ENCODE measurements around the gene ATG2A. TPM values are rescaled to one million over a fixed set of nuclear protein-coding genes. Genes with fewer than 3 reads are reported as not detected.

Gene ATG2A
- polyA plus RNA-seq, 2 donors = 10.4 to 11.4 TPM

DNA sequence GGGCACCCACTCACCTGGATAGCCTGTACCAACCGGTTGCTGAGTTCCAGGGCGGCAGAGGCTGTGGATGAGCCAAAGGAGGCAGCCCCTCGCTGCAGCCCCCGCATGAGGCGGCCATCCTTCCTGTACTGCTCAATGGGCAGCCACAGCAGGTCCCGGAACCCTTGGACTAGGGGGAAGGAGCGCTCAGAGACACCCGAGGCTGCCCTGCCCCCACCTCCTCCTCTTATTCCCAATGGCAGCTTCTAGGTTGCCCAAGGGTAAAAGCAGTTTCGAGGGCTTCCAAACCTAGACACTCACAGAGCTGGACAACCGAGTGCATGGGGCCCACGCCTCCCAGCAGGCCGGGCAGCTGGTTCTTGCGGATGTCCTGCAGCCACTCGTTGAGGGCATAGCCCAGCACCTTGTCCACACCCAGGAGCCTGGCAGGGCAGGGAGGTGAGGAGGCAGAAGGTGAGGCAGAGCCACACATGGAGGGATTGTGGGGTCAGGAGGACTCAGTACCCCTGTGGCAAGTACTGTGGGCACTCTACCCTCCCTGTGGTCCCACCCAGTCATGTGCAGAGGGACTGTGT lies 20.5 kb downstream of the ATG2A start:
- H3K4me3 ChIP-seq (ENCODE audit: low read depth in 1 of 2, low read length in 2 of 2) = no peak overlapping the region
- H3K36me3 ChIP-seq (ENCODE audit: control insufficient read depth in 2 of 2, insufficient read depth in 2 of 2, low read length in 1 of 2) = peaks cover 9 to 52% of the 10 kb centered on the region in 2 donors
- no peak overlapping the region for H3K27ac ChIP-seq (ENCODE audit: low read depth in 2 of 2, low read length in 1 of 2)
- H3K9me3 ChIP-seq (ENCODE audit: control insufficient read depth in 2 of 2, insufficient read depth in 1 of 2, low read depth in 1 of 2, low read length in 1 of 2) = no peaks in the 10 kb centered on the region
- 83 to 85% methylated on average over 14 of the region's 14 CpGs for WGBS, 2 donors
- H3K4me1 ChIP-seq (ENCODE audit: control insufficient read depth in 2 of 2, insufficient read depth in 2 of 2, low read length in 1 of 2) = peaks cover 0 to 7% of the 10 kb centered on the region in 2 donors
- H3K27me3 ChIP-seq (ENCODE audit: control insufficient read depth in 1 of 2, insufficient read depth in 2 of 2, low read length in 2 of 2) = no peaks in the 10 kb centered on the region

DNA sequence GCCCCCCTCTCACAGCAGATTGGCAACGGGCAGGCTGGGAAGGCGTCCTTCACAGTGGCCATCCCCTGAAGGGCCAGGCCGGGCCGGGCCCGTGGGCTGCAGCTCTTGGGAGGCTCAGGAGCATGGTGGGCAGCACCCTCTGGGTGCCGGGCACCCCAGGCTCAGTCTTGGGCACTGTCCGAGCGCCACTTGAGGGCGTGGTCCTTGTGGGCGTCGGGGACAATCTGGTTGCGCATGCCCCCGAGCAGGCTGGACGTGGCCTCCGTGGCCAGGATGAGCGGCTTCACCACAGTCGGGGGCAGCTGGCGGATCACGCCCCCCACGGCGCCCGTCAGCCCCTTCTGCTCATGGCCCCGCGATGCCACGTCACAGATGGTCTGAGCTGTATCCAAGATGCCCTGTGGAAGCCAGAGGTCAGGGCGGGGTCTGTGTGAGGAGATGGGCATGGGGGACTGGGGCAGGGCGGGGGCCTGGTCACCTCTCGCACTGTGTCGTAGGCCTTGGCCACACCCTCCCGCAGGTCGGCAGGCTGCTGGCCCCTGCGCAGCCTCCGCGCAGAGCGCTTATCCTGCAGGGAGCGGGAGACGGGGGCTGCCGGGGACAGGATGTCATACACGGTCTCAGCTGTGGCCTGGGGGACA lies 22.1 kb downstream of the ATG2A start:
- peaks cover 5 to 44% of the 10 kb centered on the region in 2 donors for H3K36me3 ChIP-seq (ENCODE audit: control insufficient read depth in 2 of 2, insufficient read depth in 2 of 2, low read length in 1 of 2)
- no peak overlapping the region for H3K4me3 ChIP-seq (ENCODE audit: low read depth in 1 of 2, low read length in 2 of 2)
- H3K9me3 ChIP-seq (ENCODE audit: control insufficient read depth in 2 of 2, insufficient read depth in 1 of 2, low read depth in 1 of 2, low read length in 1 of 2) = no peaks in the 10 kb centered on the region
- WGBS, 2 donors = 82 to 83% methylated on average over 27 to 39 of the region's 39 CpGs
- peaks cover 0 to 2% of the 10 kb centered on the region in 2 donors for H3K4me1 ChIP-seq (ENCODE audit: control insufficient read depth in 2 of 2, insufficient read depth in 2 of 2, low read length in 1 of 2)
- H3K27me3 ChIP-seq (ENCODE audit: control insufficient read depth in 1 of 2, insufficient read depth in 2 of 2, low read length in 2 of 2) = no peaks in the 10 kb centered on the region
- no peak overlapping the region for H3K27ac ChIP-seq (ENCODE audit: low read depth in 2 of 2, low read length in 1 of 2)

DNA sequence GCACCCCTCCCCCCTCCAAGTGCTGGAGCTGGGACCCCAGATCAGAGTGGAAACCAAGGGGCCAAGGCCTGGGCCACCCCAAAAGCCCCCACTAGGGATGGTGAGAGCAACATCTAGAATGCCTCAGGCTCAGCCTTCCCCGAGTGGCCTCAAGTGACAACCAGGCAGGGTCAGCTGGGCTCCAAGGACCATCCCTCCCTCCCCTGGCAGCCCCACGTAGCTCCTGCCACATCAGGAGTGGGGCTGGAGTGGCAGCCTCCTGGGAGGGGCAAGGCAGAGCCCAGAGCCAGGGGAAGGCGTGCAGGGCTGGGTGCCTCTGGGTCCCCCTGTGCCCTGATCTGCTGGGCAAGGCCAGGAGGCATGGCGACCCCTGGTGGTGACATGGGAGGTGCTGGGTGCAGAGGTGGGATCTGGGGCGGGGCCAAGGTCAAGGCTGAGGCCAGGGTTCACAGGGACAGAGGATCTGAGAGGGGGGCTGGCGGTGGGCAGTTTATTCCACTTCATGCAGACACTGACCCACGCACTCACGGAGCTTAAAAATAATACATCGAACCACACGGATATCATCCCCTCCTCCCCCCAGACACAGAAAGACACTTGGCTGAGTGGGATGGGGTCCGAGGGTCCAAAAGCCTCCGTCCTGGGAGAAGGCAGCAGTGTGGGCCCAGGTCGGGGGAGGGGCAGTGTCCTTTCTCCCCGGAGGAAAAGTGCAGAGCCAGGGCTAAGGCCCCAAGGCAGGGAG lies 22.8 kb downstream of the ATG2A start:
- H3K4me3 ChIP-seq (ENCODE audit: low read depth in 1 of 2, low read length in 2 of 2) = no peak overlapping the region
- 38 to 43% methylated on average over 14 of the region's 14 CpGs for WGBS, 2 donors
- peaks cover 4 to 41% of the 10 kb centered on the region in 2 donors for H3K36me3 ChIP-seq (ENCODE audit: control insufficient read depth in 2 of 2, insufficient read depth in 2 of 2, low read length in 1 of 2)
- H3K27ac ChIP-seq (ENCODE audit: low read depth in 2 of 2, low read length in 1 of 2) = no peak overlapping the region
- H3K4me1 ChIP-seq (ENCODE audit: control insufficient read depth in 2 of 2, insufficient read depth in 2 of 2, low read length in 1 of 2) = peaks cover 0 to 2% of the 10 kb centered on the region in 2 donors
- no peaks in the 10 kb centered on the region for H3K27me3 ChIP-seq (ENCODE audit: control insufficient read depth in 1 of 2, insufficient read depth in 2 of 2, low read length in 2 of 2)
- H3K9me3 ChIP-seq (ENCODE audit: control insufficient read depth in 2 of 2, insufficient read depth in 1 of 2, low read depth in 1 of 2, low read length in 1 of 2) = no peaks in the 10 kb centered on the region

DNA sequence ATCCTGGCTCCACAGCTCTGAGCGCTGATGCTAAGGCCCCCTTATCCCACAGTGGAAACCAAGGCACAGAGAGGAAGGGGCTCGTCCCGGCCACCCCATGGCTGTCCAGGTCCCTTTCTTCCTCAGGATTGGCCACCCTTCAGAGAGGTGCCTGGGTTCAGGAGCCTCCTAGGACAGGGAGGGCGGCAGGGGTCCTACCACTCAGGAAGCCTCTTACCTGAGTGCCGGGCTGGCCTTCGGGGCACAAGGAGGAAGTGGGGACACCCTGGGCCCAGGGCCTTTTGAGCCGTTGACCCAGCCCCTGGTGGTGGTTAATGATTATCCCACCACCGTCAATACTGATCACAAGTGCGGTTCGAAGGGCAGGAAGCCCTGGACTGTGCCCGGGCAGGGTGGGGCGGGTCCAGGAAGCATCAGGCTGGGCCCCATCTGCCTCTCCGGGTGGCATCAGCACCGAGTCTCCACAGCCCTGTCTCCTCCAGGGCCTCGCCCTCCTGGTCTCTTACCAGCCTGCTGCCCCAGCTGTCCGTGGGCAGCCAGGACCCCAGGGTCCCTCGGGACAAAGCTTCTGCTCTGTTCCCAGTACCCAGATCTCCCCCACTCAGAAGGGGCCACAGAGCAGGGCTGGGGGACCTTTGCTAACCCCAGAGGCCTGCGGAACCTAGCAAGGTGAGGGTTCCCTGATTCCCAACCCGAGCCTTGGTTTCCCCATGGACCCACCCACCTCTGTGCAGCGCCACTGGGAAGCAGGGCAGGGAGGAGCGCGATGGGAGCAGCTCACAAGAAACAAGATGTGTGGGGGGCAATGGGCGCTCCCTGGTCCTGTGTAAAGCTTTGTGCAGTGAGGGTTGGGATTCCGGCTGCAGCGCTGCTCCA lies 23.6 kb downstream of the ATG2A start:
- no peak overlapping the region for H3K27ac ChIP-seq (ENCODE audit: low read depth in 2 of 2, low read length in 1 of 2)
- peaks cover 0 to 2% of the 10 kb centered on the region in 2 donors for H3K4me1 ChIP-seq (ENCODE audit: control insufficient read depth in 2 of 2, insufficient read depth in 2 of 2, low read length in 1 of 2)
- 67 to 73% methylated on average over 25 of the region's 25 CpGs for WGBS, 2 donors
- no peaks in the 10 kb centered on the region for H3K27me3 ChIP-seq (ENCODE audit: control insufficient read depth in 1 of 2, insufficient read depth in 2 of 2, low read length in 2 of 2)
- peaks cover 2 to 37% of the 10 kb centered on the region in 2 donors for H3K36me3 ChIP-seq (ENCODE audit: control insufficient read depth in 2 of 2, insufficient read depth in 2 of 2, low read length in 1 of 2)
- H3K9me3 ChIP-seq (ENCODE audit: control insufficient read depth in 2 of 2, insufficient read depth in 1 of 2, low read depth in 1 of 2, low read length in 1 of 2) = no peaks in the 10 kb centered on the region
- no peak overlapping the region for H3K4me3 ChIP-seq (ENCODE audit: low read depth in 1 of 2, low read length in 2 of 2)

DNA sequence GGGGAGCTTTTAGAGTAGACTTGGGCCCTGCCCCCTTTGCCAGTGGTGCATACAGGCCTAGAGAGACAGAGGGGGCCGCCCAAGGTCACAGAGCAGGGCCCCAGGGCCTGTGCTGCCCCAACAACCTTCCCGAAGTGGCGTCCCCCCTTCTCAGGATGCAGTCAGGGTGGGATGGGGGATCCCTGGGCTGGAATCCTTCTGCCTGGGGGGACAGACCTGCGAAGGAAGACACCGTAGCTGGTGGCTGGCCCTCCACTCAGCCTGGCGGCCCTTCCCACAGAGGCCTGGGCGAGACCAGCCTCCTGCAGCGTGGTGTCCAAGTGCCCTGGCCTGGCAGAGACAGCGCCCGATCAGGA lies 24.2 kb downstream of the ATG2A start:
- Histone ChIP-seq H3K4me3 (ENCODE audit: low read depth in 1 of 2, low read length in 2 of 2) (no peak overlapping the region), H3K27me3 (ENCODE audit: control insufficient read depth in 1 of 2, insufficient read depth in 2 of 2, low read length in 2 of 2) (no peaks in the 10 kb centered on the region), H3K27ac (ENCODE audit: low read depth in 2 of 2, low read length in 1 of 2) (no peak overlapping the region), H3K36me3 (ENCODE audit: control insufficient read depth in 2 of 2, insufficient read depth in 2 of 2, low read length in 1 of 2) (peaks cover 0 to 31% of the 10 kb centered on the region in 2 donors), H3K4me1 (ENCODE audit: control insufficient read depth in 2 of 2, insufficient read depth in 2 of 2, low read length in 1 of 2) (peaks cover 0 to 4% of the 10 kb centered on the region in 2 donors), H3K9me3 (ENCODE audit: control insufficient read depth in 2 of 2, insufficient read depth in 1 of 2, low read depth in 1 of 2, low read length in 1 of 2) (no peaks in the 10 kb centered on the region)
- 74 to 85% methylated on average over 10 of the region's 10 CpGs for WGBS, 2 donors

DNA sequence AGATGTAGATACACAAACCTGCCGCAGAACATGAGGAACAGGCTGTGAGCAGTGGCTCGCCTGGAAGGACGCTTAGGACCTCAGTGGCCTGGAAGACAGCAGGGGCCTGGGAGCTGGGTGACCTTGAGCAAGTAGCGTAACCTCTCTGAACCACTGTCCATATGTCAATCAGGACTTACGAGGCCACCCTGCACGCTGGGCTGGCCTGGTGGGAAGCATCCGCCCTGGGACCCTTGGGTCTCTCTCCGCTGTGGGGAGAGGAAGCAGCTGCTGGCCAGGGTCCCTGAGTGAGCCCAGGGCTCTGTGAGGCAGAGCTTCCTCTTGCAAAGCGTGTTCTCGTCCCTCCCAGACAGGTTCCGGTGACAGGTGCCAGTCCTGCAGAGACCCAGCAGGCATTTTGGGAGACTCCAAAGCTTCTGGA lies 24.6 kb downstream of the ATG2A start:
- H3K36me3 ChIP-seq (ENCODE audit: control insufficient read depth in 2 of 2, insufficient read depth in 2 of 2, low read length in 1 of 2) = peaks cover 0 to 27% of the 10 kb centered on the region in 2 donors
- WGBS, 2 donors = 44 to 76% methylated on average over 11 of the region's 11 CpGs
- no peaks in the 10 kb centered on the region for H3K27me3 ChIP-seq (ENCODE audit: control insufficient read depth in 1 of 2, insufficient read depth in 2 of 2, low read length in 2 of 2)
- H3K4me1 ChIP-seq (ENCODE audit: control insufficient read depth in 2 of 2, insufficient read depth in 2 of 2, low read length in 1 of 2) = peaks cover 0 to 4% of the 10 kb centered on the region in 2 donors
- no peaks in the 10 kb centered on the region for H3K9me3 ChIP-seq (ENCODE audit: control insufficient read depth in 2 of 2, insufficient read depth in 1 of 2, low read depth in 1 of 2, low read length in 1 of 2)
- H3K27ac ChIP-seq (ENCODE audit: low read depth in 2 of 2, low read length in 1 of 2) = no peak overlapping the region
- no peak overlapping the region for H3K4me3 ChIP-seq (ENCODE audit: low read depth in 1 of 2, low read length in 2 of 2)

DNA sequence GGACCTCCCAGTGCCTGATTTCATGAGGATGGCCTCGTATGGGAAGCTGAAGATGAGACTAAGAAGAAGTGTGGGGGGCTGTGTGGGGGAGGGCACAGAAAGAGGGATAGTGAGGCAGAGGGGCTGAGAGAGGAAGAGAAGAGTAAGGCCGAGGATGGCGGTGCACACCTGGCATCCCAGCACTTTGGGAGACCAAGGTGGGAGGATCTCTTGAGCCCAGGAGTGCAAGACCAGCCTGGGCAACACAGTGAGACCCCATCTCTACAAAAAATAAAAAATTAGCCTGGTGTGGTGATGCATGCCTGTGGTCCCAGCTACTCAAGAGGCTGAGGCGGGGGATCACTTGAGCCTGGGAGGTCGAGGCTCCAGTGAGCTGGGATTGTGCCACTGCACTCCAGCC lies 25.1 kb downstream of the ATG2A start:
- WGBS, 2 donors = 65 to 75% methylated on average over 5 of the region's 5 CpGs
- Histone ChIP-seq H3K4me1 (ENCODE audit: control insufficient read depth in 2 of 2, insufficient read depth in 2 of 2, low read length in 1 of 2) (peaks cover 0 to 4% of the 10 kb centered on the region in 2 donors), H3K9me3 (ENCODE audit: control insufficient read depth in 2 of 2, insufficient read depth in 1 of 2, low read depth in 1 of 2, low read length in 1 of 2) (no peaks in the 10 kb centered on the region), H3K4me3 (ENCODE audit: low read depth in 1 of 2, low read length in 2 of 2) (no peak overlapping the region), H3K36me3 (ENCODE audit: control insufficient read depth in 2 of 2, insufficient read depth in 2 of 2, low read length in 1 of 2) (peaks cover 0 to 23% of the 10 kb centered on the region in 2 donors), H3K27me3 (ENCODE audit: control insufficient read depth in 1 of 2, insufficient read depth in 2 of 2, low read length in 2 of 2) (no peaks in the 10 kb centered on the region), H3K27ac (ENCODE audit: low read depth in 2 of 2, low read length in 1 of 2) (no peak overlapping the region)

DNA sequence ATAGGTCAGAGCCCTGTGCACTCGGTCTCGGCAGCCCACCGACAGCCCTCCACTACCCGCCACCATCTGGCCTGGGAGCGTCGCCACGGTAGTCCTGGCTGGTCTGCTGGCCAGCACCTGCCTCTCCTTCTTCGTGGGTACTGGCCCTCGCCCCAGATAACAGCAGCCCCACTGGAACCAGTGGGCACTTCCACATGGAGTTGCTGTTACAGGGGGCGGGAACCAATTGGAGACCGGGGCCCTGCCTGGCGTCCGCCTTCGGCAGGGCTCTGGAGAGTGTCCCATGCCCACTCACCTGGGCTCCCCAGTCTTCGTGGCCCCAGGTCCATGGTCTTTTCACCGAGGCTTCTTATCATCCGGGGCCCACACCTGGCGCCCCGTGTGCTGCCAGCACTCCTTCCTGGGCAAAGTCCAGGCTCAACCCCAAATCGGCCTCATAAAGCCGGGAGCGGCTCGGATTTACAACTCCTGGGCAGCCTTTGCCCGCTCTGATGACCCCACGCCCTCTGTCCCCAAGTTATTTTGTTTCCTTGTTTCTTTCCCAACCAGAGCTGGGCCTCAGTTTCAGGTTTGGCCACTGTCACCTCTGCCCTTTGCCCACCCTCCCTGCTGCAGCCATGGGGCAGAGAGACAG lies 25.7 kb downstream of the ATG2A start:
- Histone ChIP-seq H3K27me3 (ENCODE audit: control insufficient read depth in 1 of 2, insufficient read depth in 2 of 2, low read length in 2 of 2) (no peaks in the 10 kb centered on the region), H3K4me1 (ENCODE audit: control insufficient read depth in 2 of 2, insufficient read depth in 2 of 2, low read length in 1 of 2) (peaks cover 0 to 4% of the 10 kb centered on the region in 2 donors), H3K9me3 (ENCODE audit: control insufficient read depth in 2 of 2, insufficient read depth in 1 of 2, low read depth in 1 of 2, low read length in 1 of 2) (no peaks in the 10 kb centered on the region), H3K27ac (ENCODE audit: low read depth in 2 of 2, low read length in 1 of 2) (no peak overlapping the region), H3K4me3 (ENCODE audit: low read depth in 1 of 2, low read length in 2 of 2) (no peak overlapping the region), H3K36me3 (ENCODE audit: control insufficient read depth in 2 of 2, insufficient read depth in 2 of 2, low read length in 1 of 2) (peaks cover 0 to 18% of the 10 kb centered on the region in 2 donors)
- WGBS, 2 donors = 65 to 88% methylated on average over 25 of the region's 25 CpGs

DNA sequence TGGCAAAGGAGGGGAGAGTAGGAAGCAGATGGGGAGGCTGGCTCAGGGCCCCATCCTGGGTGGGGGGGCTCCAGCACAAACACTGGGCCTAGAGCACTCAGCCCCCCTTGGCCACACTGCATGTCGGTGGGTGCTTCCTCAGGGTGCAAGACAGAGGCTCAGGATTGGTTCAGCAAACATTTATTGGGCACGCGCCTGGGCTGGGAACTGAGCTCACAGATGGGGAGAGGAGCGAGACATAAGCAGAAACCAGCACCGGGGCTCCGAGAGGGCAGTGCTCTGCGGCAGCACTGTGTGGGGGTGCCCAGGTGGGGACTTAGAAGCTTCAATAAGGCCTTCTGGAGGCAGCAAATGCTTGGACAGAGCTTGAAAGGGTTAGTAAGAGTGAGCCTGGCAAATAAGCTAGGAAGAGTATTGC lies 26.5 kb downstream of the ATG2A start:
- Histone ChIP-seq H3K9me3 (ENCODE audit: control insufficient read depth in 2 of 2, insufficient read depth in 1 of 2, low read depth in 1 of 2, low read length in 1 of 2) (no peaks in the 10 kb centered on the region), H3K4me3 (ENCODE audit: low read depth in 1 of 2, low read length in 2 of 2) (no peak overlapping the region), H3K27me3 (ENCODE audit: control insufficient read depth in 1 of 2, insufficient read depth in 2 of 2, low read length in 2 of 2) (no peaks in the 10 kb centered on the region), H3K4me1 (ENCODE audit: control insufficient read depth in 2 of 2, insufficient read depth in 2 of 2, low read length in 1 of 2) (peaks cover 0 to 4% of the 10 kb centered on the region in 2 donors), H3K36me3 (ENCODE audit: control insufficient read depth in 2 of 2, insufficient read depth in 2 of 2, low read length in 1 of 2) (peaks cover 0 to 10% of the 10 kb centered on the region in 2 donors), H3K27ac (ENCODE audit: low read depth in 2 of 2, low read length in 1 of 2) (no peak overlapping the region)
- 86 to 87% methylated on average over 7 of the region's 7 CpGs for WGBS, 2 donors
